Activated CD4-positive, alpha-beta memory T cell treated with anti-CD3 and anti-CD28 coated beads for 36 hours (primary cell): ENCODE data around the gene INPP5B. TPM values are rescaled to one million over a fixed set of nuclear protein-coding genes. Genes with fewer than 3 reads are reported as not detected.
"Not testable (repeated sequence)": the region's sequence is repeated elsewhere in the genome, so short reads cannot be mapped to it uniquely, and the experiment has no call there.

Experiments
- CTCF ChIA-PET: fragments of 350-600 bp; sonication (Branson Sonifier 250); formaldehyde crosslinking; loops from one replicate; lab custom pipeline; 2021; ENCODE audit warnings: antibody characterized with exemption, inconsistent platforms; lab: Charles Lee
- POLR2A ChIA-PET: fragments of 350-600 bp; sonication (Branson Sonifier 250); formaldehyde crosslinking; loops from one replicate; lab custom pipeline; 2021; ENCODE audit warnings: antibody characterized with exemption; lab: Charles Lee
- DNase-seq: peaks from one replicate; pipeline ENCODE4 v3.0.0-alpha.2; 2020
- H3K27ac Mint-ChIP-seq: one replicate; pipeline ENCODE4 v1.8.0; 2021; ENCODE audit warnings: mixed read lengths
- H3K27me3 Mint-ChIP-seq: one replicate; pipeline ENCODE4 v1.8.0; 2021; ENCODE audit warnings: mixed read lengths
- H3K36me3 Mint-ChIP-seq: one replicate; pipeline ENCODE4 v1.8.0; 2021; ENCODE audit warnings: mixed read lengths
- H3K4me1 Mint-ChIP-seq: one replicate; pipeline ENCODE4 v1.8.0; 2021; ENCODE audit warnings: low read depth, mixed read lengths
- H3K4me3 Mint-ChIP-seq: one replicate; pipeline ENCODE4 v1.8.0; 2021; ENCODE audit warnings: mild to moderate bottlenecking, mixed read lengths
- H3K9me3 Mint-ChIP-seq: one replicate; pipeline ENCODE4 v1.8.0; 2021; ENCODE audit warnings: mixed read lengths
- intact Hi-C: fragments of 100-400 bp; cut with micrococcal nuclease; formaldehyde crosslinking; loops from one replicate; pipeline ENCODE4 v1.15.1; 2023
- total RNA-seq, 2 experiments: library from RNA; stranded (reverse); gene quantifications; one replicate each; pipeline ENCODE4 v1.2.3, GENCODE V29; 2021

Gene INPP5B
- total RNA-seq, 2 experiments from 2014 or later = 24.3 to 24.4 TPM

DNA sequence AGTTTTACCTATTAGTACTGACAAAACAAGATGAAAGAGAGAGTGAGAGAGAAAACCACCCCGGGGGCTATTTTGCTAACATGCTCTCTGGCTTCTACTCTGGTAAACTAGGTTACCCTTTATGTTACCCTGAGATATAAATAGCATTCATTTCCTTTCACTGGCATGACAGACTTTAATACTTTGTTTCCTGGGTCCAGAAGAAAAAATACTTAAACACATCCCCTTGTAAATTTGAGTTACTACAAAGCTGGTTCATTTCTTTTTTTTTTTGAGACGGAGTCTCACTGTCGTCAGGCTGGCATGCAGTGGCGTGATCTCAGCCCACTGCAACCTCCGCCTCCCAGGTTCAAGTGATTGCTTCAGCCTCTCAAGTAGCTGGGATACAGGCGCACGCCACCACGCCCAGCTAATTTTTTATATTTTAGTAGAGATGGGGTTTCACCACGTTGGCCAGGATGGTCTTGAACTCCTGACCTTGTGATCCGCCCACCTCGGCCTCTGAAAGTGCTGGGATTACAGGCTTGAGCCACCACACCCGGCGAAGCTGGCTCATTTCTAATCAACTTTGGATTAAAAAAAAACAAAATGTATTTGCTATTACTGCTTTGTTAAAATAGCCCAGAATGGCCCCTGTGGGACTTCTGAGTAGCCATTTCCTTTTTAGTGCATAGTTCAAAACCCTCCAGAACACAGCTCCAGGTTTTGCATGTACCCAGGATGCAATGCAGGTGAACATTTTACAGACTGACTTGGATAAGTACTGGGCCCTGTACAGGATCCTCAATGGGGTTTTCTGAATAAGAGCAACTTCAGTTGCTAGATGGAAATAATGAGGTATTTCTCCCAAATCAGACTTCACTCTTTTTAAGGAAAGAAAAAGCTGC, 20.6 kb downstream of the INPP5B start:
- CTCF ChIA-PET = interaction anchor here (0.6 to 1.2 kb wide), 3 partner anchors 10 to 910 kb away, joined by 3 to 4 read pairs (median 3); no protein-coding TSS in a partner anchor
- intact Hi-C loops = no loop called here
- POLR2A ChIA-PET = interaction anchor here (0.7 kb wide), 1 partner anchor 38 kb away, joined by 3 read pairs; no protein-coding TSS in a partner anchor
- peak overlapping the region; percentile 61 for H3K27ac Mint-ChIP-seq
- H3K27me3 Mint-ChIP-seq = no peaks in the 10 kb centered on the region
- peak; percentile 13 for DNase-seq
- peaks cover 44% of the 10 kb centered on the region for H3K4me1 Mint-ChIP-seq
- no peak overlapping the region for H3K4me3 Mint-ChIP-seq
- no peaks in the 10 kb centered on the region for H3K9me3 Mint-ChIP-seq
- peaks cover 1% of the 10 kb centered on the region for H3K36me3 Mint-ChIP-seq

- DNase-seq = no peak
- Mint-ChIP-seq H3K4me1 (peaks cover 35% of the 10 kb centered on the region), H3K9me3 (no peaks in the 10 kb centered on the region), H3K27me3 (no peaks in the 10 kb centered on the region), H3K27ac (peak overlapping the region; percentile 61), H3K36me3 (peaks cover 1% of the 10 kb centered on the region), H3K4me3 (no peak overlapping the region)
- intact Hi-C loops = no loop called here
- ChIA-PET CTCF (interaction anchor here (0.8 to 1.2 kb wide), 2 partner anchors 11 to 14 kb away, joined by 3 read pairs; no protein-coding TSS in a partner anchor), POLR2A (no interaction called here)
These were observed 21.5 kb downstream of the INPP5B start for GRCh38 chr1:37925316-37925715.

DNA sequence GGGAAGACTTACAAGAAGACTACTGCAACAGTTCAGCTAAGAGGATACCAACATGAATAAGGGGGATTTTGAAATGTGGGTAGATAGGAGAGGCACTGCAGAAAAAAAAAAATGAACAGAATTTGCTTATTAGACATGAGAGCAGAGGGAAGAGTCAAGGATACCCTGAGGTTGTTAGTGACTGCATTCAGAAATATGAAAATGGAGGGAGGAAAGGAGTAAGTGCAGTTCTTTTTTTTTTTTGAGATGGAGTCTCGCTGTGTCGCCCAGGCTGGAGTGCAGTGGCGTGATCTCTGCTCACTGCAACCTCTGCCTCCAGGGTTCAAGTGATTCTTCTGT, 23.3 kb downstream of the INPP5B start:
- POLR2A ChIA-PET = no interaction called here
- CTCF ChIA-PET = interaction anchor here (1.4 kb wide), 1 partner anchor 96 kb away, joined by 3 read pairs; no protein-coding TSS in a partner anchor
- Mint-ChIP-seq H3K4me3 (no peak overlapping the region), H3K9me3 (no peaks in the 10 kb centered on the region), H3K27me3 (no peaks in the 10 kb centered on the region), H3K4me1 (peaks cover 29% of the 10 kb centered on the region), H3K36me3 (peaks cover 1% of the 10 kb centered on the region), H3K27ac (no peak overlapping the region)
- intact Hi-C loops = no loop called here
- no peak for DNase-seq

DNA sequence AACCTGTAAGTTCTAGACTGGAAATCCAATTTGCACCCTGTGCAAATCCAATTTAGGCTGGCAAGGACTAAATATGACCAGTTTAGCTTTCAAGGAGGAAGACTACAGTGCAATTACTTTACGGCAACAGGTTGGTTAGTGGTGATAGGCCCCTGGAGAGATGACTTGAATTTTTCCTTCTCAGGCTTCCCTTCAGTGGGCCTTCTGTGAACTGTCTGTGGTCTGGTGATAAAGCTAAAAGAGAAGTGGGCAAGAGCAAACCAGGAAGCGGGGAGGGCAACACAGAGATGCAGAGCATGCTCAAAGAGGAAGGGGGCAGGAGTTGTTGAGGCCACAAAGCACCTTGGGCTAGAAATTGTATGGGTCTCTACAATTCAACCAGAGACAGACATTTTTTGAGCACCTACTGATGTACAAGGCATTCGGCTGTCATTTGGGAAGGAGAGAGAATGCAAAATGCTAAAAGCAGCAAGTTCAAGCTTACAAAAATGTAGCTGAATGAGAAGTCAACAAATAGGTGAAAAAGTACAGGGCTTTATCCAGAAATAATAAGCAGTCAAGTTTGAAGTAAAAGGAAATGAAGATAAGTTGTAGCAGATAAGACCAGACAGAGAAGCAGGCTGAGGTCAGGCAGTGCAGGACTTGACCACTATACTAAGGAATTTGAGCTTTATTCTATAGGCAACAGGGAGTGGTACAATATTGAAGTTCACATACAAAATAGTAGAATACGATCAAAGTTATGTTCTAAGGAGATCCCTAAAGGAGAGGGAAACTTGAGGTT, 23.9 kb downstream of the INPP5B start:
- CTCF ChIA-PET = interaction anchor here (1.4 kb wide), 1 partner anchor 97 kb away, joined by 3 read pairs; no protein-coding TSS in a partner anchor
- no peak for DNase-seq
- Mint-ChIP-seq H3K4me3 (no peak overlapping the region), H3K9me3 (no peaks in the 10 kb centered on the region), H3K4me1 (peaks cover 28% of the 10 kb centered on the region), H3K36me3 (peaks cover 1% of the 10 kb centered on the region), H3K27me3 (no peaks in the 10 kb centered on the region), H3K27ac (peak overlapping the region; percentile 13)
- POLR2A ChIA-PET = interaction anchor here (0.7 kb wide), 1 partner anchor 8 kb away, joined by 3 read pairs; no protein-coding TSS in a partner anchor
- intact Hi-C loops = no loop called here

DNA sequence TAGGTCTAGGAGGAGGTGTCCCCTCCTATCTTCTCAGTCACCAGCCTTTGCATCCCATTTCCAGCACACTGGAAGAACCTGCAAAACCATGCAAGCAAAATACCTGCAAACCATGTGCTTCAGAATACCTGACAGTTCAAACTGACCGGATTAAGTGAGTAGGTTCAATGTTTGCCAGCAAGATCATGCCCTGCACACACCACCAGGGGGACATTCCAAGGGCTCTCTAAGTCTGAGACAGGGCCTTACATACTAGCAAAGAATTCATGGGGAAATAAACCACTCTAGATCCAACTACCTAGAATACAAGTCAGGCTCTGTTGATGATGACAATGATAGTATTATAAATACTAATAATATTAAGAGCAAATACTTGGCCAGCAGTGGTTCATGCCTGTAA, 27.6 kb downstream of the INPP5B start:
- intact Hi-C loops = no loop called here
- DNase-seq = peak; percentile 20
- peaks cover 1% of the 10 kb centered on the region for H3K36me3 Mint-ChIP-seq
- ChIA-PET CTCF (no interaction called here), POLR2A (no interaction called here)
- H3K27ac Mint-ChIP-seq = no peak overlapping the region
- no peak overlapping the region for H3K4me3 Mint-ChIP-seq
- no peaks in the 10 kb centered on the region for H3K9me3 Mint-ChIP-seq
- H3K27me3 Mint-ChIP-seq = no peaks in the 10 kb centered on the region
- peaks cover 10% of the 10 kb centered on the region for H3K4me1 Mint-ChIP-seq

- no peaks in the 10 kb centered on the region for H3K4me1 Mint-ChIP-seq
- CTCF ChIA-PET = interaction anchor here (1.4 kb wide), 1 partner anchor 16 kb away, joined by 3 read pairs; no protein-coding TSS in a partner anchor
- no peak for DNase-seq
- intact Hi-C loops = no loop called here
- H3K36me3 Mint-ChIP-seq = no peaks in the 10 kb centered on the region
- POLR2A ChIA-PET = interaction anchor here (0.6 kb wide), 1 partner anchor 404 kb away, joined by 3 read pairs; no protein-coding TSS in a partner anchor
- H3K27me3 Mint-ChIP-seq = no peaks in the 10 kb centered on the region
- H3K9me3 Mint-ChIP-seq = no peaks in the 10 kb centered on the region
- H3K4me3 Mint-ChIP-seq = no peak overlapping the region
- no peak overlapping the region for H3K27ac Mint-ChIP-seq
These were observed 31.3 kb downstream of the INPP5B start for GRCh38 chr1:37915476-37916093.

DNA sequence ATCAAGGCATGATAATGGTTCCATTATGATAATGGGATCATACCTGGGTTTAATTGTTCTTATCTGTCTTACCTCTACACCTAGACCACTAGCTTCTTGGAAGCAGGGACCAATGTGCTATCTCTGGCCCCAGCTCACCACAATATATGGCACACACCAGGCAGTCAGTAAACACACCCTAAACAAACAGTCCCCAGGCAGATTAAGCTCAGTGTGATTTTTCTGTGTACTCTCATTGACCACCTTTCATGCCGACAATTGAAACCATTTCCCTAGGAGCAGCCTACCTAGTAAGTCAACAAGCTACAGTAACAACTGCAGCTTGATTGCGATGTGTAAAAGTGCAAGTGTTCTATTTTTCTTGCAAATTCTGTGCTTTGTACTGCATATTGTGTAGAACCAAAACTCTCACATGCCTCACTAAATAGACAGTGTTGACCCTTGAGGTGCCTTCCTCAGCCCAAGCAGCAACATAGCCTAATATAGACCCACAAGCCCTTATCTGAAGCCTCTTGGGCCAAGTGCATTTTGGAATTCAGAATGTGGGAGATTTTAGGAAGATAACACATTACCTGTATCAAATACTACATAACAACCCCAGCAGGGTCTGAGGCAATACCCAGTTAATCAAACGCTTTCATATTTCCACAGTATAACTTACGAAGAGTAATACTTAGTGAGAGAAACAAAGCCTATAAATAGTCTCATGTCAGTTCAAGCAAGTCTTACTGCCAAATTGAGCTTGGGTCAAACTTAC, 32.0 kb downstream of the INPP5B start:
- Mint-ChIP-seq H3K36me3 (no peaks in the 10 kb centered on the region), H3K27me3 (no peaks in the 10 kb centered on the region), H3K27ac (no peak overlapping the region), H3K4me3 (no peak overlapping the region), H3K4me1 (no peaks in the 10 kb centered on the region), H3K9me3 (no peaks in the 10 kb centered on the region)
- intact Hi-C loops = no loop called here
- CTCF ChIA-PET = interaction anchor here (1.4 kb wide), 1 partner anchor 17 kb away, joined by 3 read pairs; no protein-coding TSS in a partner anchor
- DNase-seq = no peak
- POLR2A ChIA-PET = interaction anchor here (0.6 kb wide), 1 partner anchor 403 kb away, joined by 3 read pairs; no protein-coding TSS in a partner anchor

GRCh38 chr1:37911478-37911877, 35.4 kb downstream of the INPP5B start:
- POLR2A ChIA-PET, H3K4me3 Mint-ChIP-seq, CTCF ChIA-PET, H3K27ac Mint-ChIP-seq, H3K4me1 Mint-ChIP-seq, H3K27me3 Mint-ChIP-seq, intact Hi-C loops, DNase-seq: not testable (repeated sequence)
- Mint-ChIP-seq H3K9me3 (peaks cover 15% of the 10 kb centered on the region), H3K36me3 (peaks cover 22% of the 10 kb centered on the region)

GRCh38 chr1:37910886-37911285, 36.0 kb downstream of the INPP5B start:
- H3K36me3 Mint-ChIP-seq = peaks cover 26% of the 10 kb centered on the region
- H3K27ac Mint-ChIP-seq, H3K4me3 Mint-ChIP-seq, H3K27me3 Mint-ChIP-seq, H3K4me1 Mint-ChIP-seq, CTCF ChIA-PET, POLR2A ChIA-PET, DNase-seq, intact Hi-C loops: not testable (repeated sequence)
- H3K9me3 Mint-ChIP-seq = peaks cover 17% of the 10 kb centered on the region

DNA sequence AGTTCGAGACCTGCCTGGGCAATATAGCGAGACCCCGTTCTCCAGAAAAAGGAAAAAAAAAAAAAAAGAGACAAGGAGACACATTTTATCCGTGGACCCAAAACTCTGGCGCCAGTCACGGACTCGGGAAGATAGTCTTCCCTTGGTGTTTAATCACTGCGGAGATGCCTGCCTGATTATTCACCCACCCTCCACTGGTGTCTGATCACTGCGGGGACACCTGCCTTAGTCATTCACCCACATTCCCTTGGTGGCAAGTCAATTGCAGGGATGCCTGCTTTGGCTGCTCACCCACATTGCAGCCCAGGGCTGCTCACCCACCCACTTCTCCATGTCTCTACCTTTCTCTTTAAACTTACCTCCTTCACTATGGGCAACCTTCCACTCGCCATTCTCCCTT, 38.3 kb downstream of the INPP5B start:
- H3K4me3 Mint-ChIP-seq, H3K27ac Mint-ChIP-seq, H3K4me1 Mint-ChIP-seq, intact Hi-C loops, DNase-seq, H3K27me3 Mint-ChIP-seq, CTCF ChIA-PET: not testable (repeated sequence)
- peaks cover 17% of the 10 kb centered on the region for H3K9me3 Mint-ChIP-seq
- H3K36me3 Mint-ChIP-seq = peaks cover 26% of the 10 kb centered on the region
- POLR2A ChIA-PET = interaction anchor here (0.6 kb wide), 1 partner anchor 190 kb away, joined by 3 read pairs; no protein-coding TSS in a partner anchor
